ENCODE measurements around the gene UBN2.
"Not testable (repeated sequence)": the region's sequence is repeated elsewhere in the genome, so short reads cannot be mapped to it uniquely, and the experiment has no call there.

Gene UBN2

GRCh38 chr7:139299296-139299695, 68.3 kb downstream of the UBN2 start:
- TF ChIP-seq, protein P1, sequence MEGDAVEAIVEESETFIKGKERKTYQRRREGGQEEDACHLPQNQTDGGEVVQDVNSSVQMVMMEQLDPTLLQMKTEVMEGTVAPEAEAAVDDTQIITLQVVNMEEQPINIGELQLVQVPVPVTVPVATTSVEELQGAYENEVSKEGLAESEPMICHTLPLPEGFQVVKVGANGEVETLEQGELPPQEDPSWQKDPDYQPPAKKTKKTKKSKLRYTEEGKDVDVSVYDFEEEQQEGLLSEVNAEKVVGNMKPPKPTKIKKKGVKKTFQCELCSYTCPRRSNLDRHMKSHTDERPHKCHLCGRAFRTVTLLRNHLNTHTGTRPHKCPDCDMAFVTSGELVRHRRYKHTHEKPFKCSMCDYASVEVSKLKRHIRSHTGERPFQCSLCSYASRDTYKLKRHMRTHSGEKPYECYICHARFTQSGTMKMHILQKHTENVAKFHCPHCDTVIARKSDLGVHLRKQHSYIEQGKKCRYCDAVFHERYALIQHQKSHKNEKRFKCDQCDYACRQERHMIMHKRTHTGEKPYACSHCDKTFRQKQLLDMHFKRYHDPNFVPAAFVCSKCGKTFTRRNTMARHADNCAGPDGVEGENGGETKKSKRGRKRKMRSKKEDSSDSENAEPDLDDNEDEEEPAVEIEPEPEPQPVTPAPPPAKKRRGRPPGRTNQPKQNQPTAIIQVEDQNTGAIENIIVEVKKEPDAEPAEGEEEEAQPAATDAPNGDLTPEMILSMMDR (conservative IDR thresholded peaks at IDR 0.05; ENCODE audit: low read length): no peak
- DNase-seq (ENCODE audit: low read depth): no peak

GRCh38 chr7:139300390-139300789, 69.4 kb downstream of the UBN2 start:
- no peak for DNase-seq (ENCODE audit: low read depth)
- TF ChIP-seq, protein P1 (conservative IDR thresholded peaks at IDR 0.05; ENCODE audit: low read length): no peak
- no peak overlapping the region for H3K4me3 ChIP-seq (ENCODE audit: low read length)

More at GRCh38 chr7:139299296-139299695, 68.3 kb downstream of the UBN2 start:
- no peak overlapping the region for H3K4me3 ChIP-seq (ENCODE audit: low read length)

DNA sequence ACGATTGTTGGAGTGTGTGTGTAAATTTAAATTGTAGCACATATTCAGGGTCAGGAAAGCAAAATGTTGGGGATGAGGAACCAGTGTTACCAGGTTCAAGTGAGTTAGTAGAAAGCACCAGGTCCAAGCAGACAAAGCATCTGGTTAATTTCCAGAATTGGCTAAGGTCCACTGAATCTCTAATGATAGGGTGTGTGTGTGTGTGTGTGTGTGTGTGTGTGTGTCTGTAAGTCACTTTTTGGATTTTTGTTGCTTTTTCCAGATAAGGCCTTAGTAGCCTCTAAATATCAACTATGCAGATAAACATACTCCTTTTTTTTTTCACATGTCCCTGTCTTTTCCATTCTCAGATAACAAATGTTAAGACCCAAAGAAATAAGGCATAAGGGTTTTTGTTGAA, 73.5 kb downstream of the UBN2 start:
- H3K4me3 ChIP-seq (ENCODE audit: low read length): no peak overlapping the region
- TF ChIP-seq, protein P1 (conservative IDR thresholded peaks at IDR 0.05; ENCODE audit: low read length): no peak
- no peak for DNase-seq (ENCODE audit: low read depth)

GRCh38 chr7:139317939-139318505, 87.0 kb downstream of the UBN2 start:
- TF ChIP-seq, protein P1 (conservative IDR thresholded peaks at IDR 0.05; ENCODE audit: low read length): no peak
- H3K4me3 ChIP-seq (ENCODE audit: low read length): no peak overlapping the region
- no peak for DNase-seq (ENCODE audit: low read depth)

DNA sequence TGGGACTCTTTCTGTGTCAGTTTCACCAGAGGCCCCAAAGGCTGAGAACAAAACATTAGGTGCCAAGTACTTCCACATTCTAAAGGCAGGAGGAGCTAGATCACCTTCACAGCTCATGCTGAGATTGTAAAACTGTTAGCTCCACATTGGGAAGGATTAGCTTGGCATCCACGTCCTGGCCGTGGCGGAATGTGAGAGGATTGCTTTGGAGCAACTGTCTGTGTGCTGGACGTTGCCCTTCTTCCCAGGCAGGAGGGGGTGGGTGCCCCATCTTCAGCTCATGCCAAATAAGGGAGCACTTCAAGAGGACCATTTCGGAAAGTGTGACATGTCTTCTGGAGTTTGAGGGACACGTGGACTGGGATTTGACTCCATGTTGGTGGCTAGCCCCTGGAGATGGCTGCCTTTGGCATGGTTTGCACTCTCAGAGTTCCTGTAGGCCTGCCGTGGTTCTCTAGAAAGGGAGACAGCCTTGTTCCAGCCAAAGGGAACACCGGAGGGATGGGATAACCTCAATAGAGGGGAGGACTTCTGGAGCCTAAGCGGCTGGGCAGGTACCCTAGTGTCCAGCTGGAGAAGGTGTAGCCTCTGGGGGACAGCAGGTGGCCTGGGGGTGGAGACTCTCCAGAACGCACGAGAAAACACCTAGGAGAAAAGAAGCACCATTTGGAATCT, 90.2 kb downstream of the UBN2 start:
- peak; percentile 34 for DNase-seq (ENCODE audit: low read depth)
- TF ChIP-seq, protein P1 (conservative IDR thresholded peaks at IDR 0.05; ENCODE audit: low read length): peak; percentile 47
- H3K4me3 ChIP-seq (ENCODE audit: low read length): no peak overlapping the region

DNA sequence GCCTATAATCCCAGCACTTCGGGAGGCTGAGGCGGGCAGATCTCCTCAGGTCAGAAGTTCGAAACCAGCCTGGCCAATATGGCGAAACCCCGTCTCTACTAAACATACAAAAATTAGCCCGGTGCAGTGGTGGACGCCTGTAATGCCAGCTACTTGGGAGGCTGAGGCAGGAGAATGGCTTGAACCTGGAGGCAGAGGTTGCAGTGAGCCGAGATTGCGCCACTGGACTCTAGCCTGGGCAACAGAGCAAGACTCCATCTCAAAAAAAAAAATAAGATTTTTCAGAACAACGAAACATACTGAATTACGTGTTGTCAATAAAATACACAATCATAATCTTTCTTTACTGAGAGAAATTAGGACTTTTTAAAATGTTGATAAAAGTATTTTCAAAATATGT, 93.7 kb downstream of the UBN2 start:
- not testable (repeated sequence) for DNase-seq (ENCODE audit: low read depth); H3K4me3 ChIP-seq (ENCODE audit: low read length)

GRCh38 chr7:139328375-139328774, 97.3 kb downstream of the UBN2 start:
- no peak overlapping the region for H3K4me3 ChIP-seq (ENCODE audit: low read length)
- peak; percentile 83 for DNase-seq (ENCODE audit: low read depth)
- TF ChIP-seq, protein P1 (conservative IDR thresholded peaks at IDR 0.05; ENCODE audit: low read length): no peak
